Measurements from ENCODE around the gene MGST3.
"Not testable (repeated sequence)": the region's sequence is repeated elsewhere in the genome, so short reads cannot be mapped to it uniquely, and the experiment has no call there.

Gene MGST3

GRCh38 chr1:165629151-165629550 is 1.9 kb upstream of the MGST3 start:
- FAIRE-seq = no peak
- no peak for DNase-seq (ENCODE audit: low spot score)

GRCh38 chr1:165629848-165630628 is 996 bp upstream of the MGST3 start:
- DNase-seq (ENCODE audit: low spot score) = no peak
- FAIRE-seq = no peak

GRCh38 chr1:165631342-165632151 is 513 bp downstream of the MGST3 start:
- peak; percentile 84 for FAIRE-seq
- DNase-seq (ENCODE audit: low spot score) = peak; percentile 77

GRCh38 chr1:165632152-165632469 is 1.1 kb downstream of the MGST3 start:
- DNase-seq (ENCODE audit: low spot score) (no peak), FAIRE-seq (no peak)

- FAIRE-seq = no peak
- no peak for DNase-seq (ENCODE audit: low spot score)
These were observed 1.5 kb downstream of the MGST3 start for GRCh38 chr1:165632491-165632890.

GRCh38 chr1:165633614-165634013 is 2.6 kb downstream of the MGST3 start:
- FAIRE-seq = peak; percentile 35

GRCh38 chr1:165634154-165634921 is 3.3 kb downstream of the MGST3 start:
- FAIRE-seq (no peak), DNase-seq (ENCODE audit: low spot score) (no peak)

More at GRCh38 chr1:165633614-165634013, 2.6 kb downstream of the MGST3 start:
- peak; percentile 17 for DNase-seq (ENCODE audit: low spot score)

- no peak for FAIRE-seq
These were observed 4.3 kb downstream of the MGST3 start for GRCh38 chr1:165635329-165635728.

GRCh38 chr1:165635823-165636222 is 4.8 kb downstream of the MGST3 start:
- FAIRE-seq (no peak), DNase-seq (ENCODE audit: low spot score) (no peak)

More at GRCh38 chr1:165635329-165635728, 4.3 kb downstream of the MGST3 start:
- no peak for DNase-seq (ENCODE audit: low spot score)

- FAIRE-seq (no peak), DNase-seq (ENCODE audit: low spot score) (no peak)
These were observed 6.4 kb downstream of the MGST3 start for GRCh38 chr1:165637427-165637826.

GRCh38 chr1:165638211-165638610 is 7.2 kb downstream of the MGST3 start:
- FAIRE-seq; DNase-seq (ENCODE audit: low spot score): not testable (repeated sequence)

GRCh38 chr1:165639821-165640623 is 9.0 kb downstream of the MGST3 start:
- FAIRE-seq = no peak
- DNase-seq (ENCODE audit: low spot score) = no peak

GRCh38 chr1:165641231-165641987 is 10.4 kb downstream of the MGST3 start:
- FAIRE-seq = no peak
- DNase-seq (ENCODE audit: low spot score) = no peak

- DNase-seq (ENCODE audit: low spot score) (no peak), FAIRE-seq (no peak)
These were observed 13.2 kb downstream of the MGST3 start for GRCh38 chr1:165644064-165644735.

GRCh38 chr1:165645654-165646366 is 14.8 kb downstream of the MGST3 start:
- DNase-seq (ENCODE audit: low spot score) (peak; percentile 73), FAIRE-seq (peak; percentile 81)

- DNase-seq (ENCODE audit: low spot score) (no peak), FAIRE-seq (no peak)
These were observed 16.5 kb downstream of the MGST3 start for GRCh38 chr1:165647517-165647916.

- DNase-seq (ENCODE audit: low spot score) = no peak
- FAIRE-seq = no peak
These were observed 16.9 kb downstream of the MGST3 start for GRCh38 chr1:165647970-165648369.

GRCh38 chr1:165648919-165649572 is 18.0 kb downstream of the MGST3 start:
- DNase-seq (ENCODE audit: low spot score) (no peak), FAIRE-seq (no peak)
